BLaER1 (cell line): ENCODE data around the gene PPP1R13B.

Experiments
- H3K27ac ChIP-seq: shearing (Covaris generic); formaldehyde crosslinking; 2 replicates; pipeline ENCODE4 v1.8.1; 2022
- H3K27me3 ChIP-seq: shearing (Covaris generic); formaldehyde crosslinking; 2 replicates; pipeline ENCODE4 v1.8.1; 2022
- H3K36me3 ChIP-seq: shearing (Covaris generic); formaldehyde crosslinking; 2 replicates; pipeline ENCODE4 v1.8.1; 2022
- H3K4me1 ChIP-seq: shearing (Covaris generic); formaldehyde crosslinking; 2 replicates; pipeline ENCODE4 v1.8.1; 2022
- H3K4me2 ChIP-seq: shearing (Covaris generic); formaldehyde crosslinking; 2 replicates; pipeline ENCODE4 v1.8.1; 2022
- H3K4me3 ChIP-seq: shearing (Covaris generic); formaldehyde crosslinking; 2 replicates; pipeline ENCODE4 v1.8.1; 2022
- H3K9ac ChIP-seq: shearing (Covaris generic); formaldehyde crosslinking; 2 replicates; pipeline ENCODE4 v1.8.1; 2022
- H3K9me3 ChIP-seq: shearing (Covaris generic); formaldehyde crosslinking; 2 replicates; pipeline ENCODE4 v1.8.1; 2022
- H4K20me1 ChIP-seq: shearing (Covaris generic); formaldehyde crosslinking; 2 replicates; pipeline ENCODE4 v1.8.1; 2022
- Cebpa-rat ChIP-seq: shearing (Covaris generic); IDR thresholded peaks from 2 replicates; pipeline ENCODE4 v1.8.1; 2022

Gene PPP1R13B

GRCh38 chr14:103739793-103740501, 107.4 kb downstream of the PPP1R13B start:
- no peak for TF ChIP-seq Cebpa-rat
- no peak overlapping the region for H3K27ac ChIP-seq
- H3K4me2 ChIP-seq: no peak overlapping the region
- no peaks in the 10 kb centered on the region for H3K27me3 ChIP-seq
- H3K9ac ChIP-seq: no peak overlapping the region
- no peaks in the 10 kb centered on the region for H3K9me3 ChIP-seq
- H4K20me1 ChIP-seq: no peaks in the 10 kb centered on the region
- H3K36me3 ChIP-seq: peaks cover 39% of the 10 kb centered on the region
- H3K4me1 ChIP-seq: peaks cover 43% of the 10 kb centered on the region
- H3K4me3 ChIP-seq: no peak overlapping the region

DNA sequence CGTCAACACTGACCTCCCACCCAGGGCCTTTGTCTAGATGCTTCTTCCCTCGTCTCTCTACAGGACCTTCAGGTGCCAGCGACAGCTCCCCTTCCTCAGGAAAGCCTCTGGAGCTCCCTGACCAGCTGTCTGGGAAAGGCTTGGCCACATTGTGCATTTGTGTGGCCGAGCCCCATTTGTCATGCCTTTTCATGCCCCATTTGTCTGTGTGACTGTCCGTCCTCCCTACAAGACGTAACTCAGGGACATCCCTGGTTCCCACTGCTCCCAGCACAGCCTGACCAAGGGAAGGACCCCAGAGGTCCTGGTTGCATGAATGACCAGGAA, 107.9 kb downstream of the PPP1R13B start:
- H3K4me1 ChIP-seq: peaks cover 38% of the 10 kb centered on the region
- H3K4me3 ChIP-seq: no peak overlapping the region
- no peak overlapping the region for H3K9ac ChIP-seq
- H3K27me3 ChIP-seq: no peaks in the 10 kb centered on the region
- H3K36me3 ChIP-seq: peaks cover 45% of the 10 kb centered on the region
- TF ChIP-seq Cebpa-rat: no peak
- H3K27ac ChIP-seq: no peak overlapping the region
- H3K9me3 ChIP-seq: no peaks in the 10 kb centered on the region
- no peak overlapping the region for H3K4me2 ChIP-seq
- no peaks in the 10 kb centered on the region for H4K20me1 ChIP-seq

DNA sequence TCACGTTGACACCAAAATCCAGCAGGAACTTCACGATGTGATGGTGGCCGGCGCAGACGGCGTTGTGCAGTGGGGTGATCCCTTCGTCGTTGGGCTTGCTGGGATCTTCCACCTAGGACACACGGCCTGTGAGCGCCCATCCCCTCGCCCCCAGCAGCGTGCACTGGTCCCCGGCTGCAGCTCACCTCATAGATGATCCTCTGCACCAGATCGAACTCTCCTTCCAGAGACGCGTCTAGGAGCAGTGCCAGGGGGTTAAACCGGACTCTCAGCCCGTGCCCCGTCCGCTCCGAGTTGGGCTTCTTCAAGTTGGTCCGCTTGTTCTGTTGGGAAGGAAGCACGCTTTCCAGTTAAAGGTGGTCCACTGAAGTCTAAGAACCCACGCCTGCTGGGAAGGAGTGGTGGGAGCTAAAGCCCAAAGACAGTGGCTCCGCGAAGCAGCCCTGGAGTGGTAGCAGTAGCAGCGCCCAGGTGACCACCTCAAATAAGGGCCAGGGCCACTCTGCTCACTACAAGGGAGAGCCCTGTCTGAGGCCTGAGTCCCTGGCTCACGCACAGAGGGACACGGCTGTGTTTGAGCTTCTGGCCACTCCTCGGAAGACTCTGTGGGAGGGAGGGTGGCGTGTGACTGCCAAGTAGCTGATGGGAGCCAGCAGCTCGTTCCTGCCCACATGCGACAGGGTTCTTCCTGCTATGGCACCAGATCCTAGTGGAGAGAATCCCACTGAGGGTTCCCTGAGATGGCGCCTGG, 108.5 kb downstream of the PPP1R13B start:
- Histone ChIP-seq H3K4me3 (no peak overlapping the region), H3K36me3 (peaks cover 49% of the 10 kb centered on the region), H3K27ac (no peak overlapping the region)

GRCh38 chr14:103738166-103738565, 109.2 kb downstream of the PPP1R13B start:
- Histone ChIP-seq H3K4me2 (no peak overlapping the region), H3K27me3 (no peaks in the 10 kb centered on the region), H3K36me3 (peaks cover 56% of the 10 kb centered on the region), H3K4me3 (no peak overlapping the region), H3K27ac (no peak overlapping the region), H3K9me3 (no peaks in the 10 kb centered on the region), H3K4me1 (peaks cover 25% of the 10 kb centered on the region), H3K9ac (no peak overlapping the region), H4K20me1 (no peaks in the 10 kb centered on the region)
- TF ChIP-seq Cebpa-rat: no peak

More for the DNA sequence above, 108.5 kb downstream of the PPP1R13B start:
- H4K20me1 ChIP-seq: no peaks in the 10 kb centered on the region
- H3K9me3 ChIP-seq: no peaks in the 10 kb centered on the region
- TF ChIP-seq Cebpa-rat: no peak
- H3K4me1 ChIP-seq: peaks cover 33% of the 10 kb centered on the region
- H3K4me2 ChIP-seq: no peak overlapping the region
- no peak overlapping the region for H3K9ac ChIP-seq
- no peaks in the 10 kb centered on the region for H3K27me3 ChIP-seq

DNA sequence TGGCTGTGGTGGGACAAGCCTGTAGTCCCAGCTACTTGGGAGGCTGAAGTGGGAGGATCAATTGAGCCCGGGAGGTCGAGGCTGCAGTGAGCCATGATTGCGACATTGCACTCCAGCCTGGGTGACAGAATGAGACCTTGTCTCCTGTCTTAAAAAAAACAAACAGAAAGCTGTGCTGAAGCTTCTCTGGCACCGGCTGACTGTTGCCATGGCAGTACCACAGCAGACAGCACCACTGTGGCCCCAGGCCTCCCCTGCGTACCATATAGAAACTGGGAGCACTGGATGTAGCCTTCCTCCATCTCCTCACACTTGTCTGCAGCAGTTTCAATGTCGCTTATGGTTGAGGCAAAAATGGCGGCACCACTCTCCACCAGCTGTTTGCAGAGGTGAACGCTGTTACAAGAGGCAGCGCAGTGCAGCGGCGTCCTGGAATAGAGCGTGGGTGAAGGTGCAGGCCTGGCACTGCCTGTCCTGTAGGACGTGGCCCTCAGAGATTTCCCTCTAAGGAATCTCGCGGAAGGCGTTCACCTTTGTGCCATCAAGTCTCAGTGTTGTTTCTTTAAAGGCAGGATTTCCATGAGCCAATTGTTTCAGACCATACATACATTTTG, 109.8 kb downstream of the PPP1R13B start:
- H3K4me3 ChIP-seq: no peak overlapping the region
- no peaks in the 10 kb centered on the region for H3K9me3 ChIP-seq
- H3K27me3 ChIP-seq: no peaks in the 10 kb centered on the region
- H3K27ac ChIP-seq: no peak overlapping the region
- no peak overlapping the region for H3K4me2 ChIP-seq
- H3K9ac ChIP-seq: no peak overlapping the region
- peaks cover 63% of the 10 kb centered on the region for H3K36me3 ChIP-seq
- H4K20me1 ChIP-seq: no peaks in the 10 kb centered on the region
- H3K4me1 ChIP-seq: peaks cover 19% of the 10 kb centered on the region
- TF ChIP-seq Cebpa-rat: no peak

DNA sequence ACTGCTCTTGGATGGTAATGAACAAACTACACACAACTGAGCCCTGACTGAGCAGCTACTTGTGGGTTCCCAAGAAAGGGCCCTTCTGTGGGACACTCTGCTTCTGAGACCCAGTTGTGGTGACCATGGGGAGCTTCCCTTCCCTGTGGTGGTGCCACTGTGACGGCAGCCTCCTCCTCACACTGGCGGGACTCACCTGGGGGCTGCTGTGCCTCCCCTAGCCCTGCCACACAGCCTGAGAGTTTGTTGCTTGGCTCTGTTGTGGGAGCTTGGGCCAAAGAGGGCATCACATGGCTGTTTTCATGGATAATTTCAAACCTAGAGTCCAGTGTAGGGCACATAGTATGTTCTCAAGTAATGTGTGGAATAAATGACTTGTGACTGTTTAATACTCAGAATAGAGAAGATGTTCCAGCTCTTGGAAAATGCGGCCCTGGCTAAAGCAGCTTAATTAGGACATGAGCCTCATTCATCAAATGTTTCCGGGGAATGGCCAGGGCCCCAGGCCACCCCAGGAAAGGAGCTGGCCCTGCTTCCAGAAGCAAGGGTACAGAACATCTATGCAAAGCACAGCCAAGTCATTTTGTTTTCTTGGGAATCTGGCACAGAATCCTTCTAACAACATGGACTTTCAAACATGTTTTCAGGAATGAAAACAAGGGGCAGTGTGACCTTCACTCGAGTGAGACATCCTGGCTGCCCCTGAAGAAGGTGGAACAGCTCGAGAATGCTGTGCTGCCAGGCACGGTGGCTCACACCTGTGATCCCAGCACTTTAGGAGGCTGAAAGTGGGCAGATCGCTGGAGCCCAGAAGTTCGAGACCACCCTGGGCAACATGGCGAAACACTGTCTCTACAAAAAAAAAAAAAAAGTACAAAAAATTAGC, 110.6 kb downstream of the PPP1R13B start:
- no peak overlapping the region for H3K4me3 ChIP-seq
- no peaks in the 10 kb centered on the region for H4K20me1 ChIP-seq
- H3K9ac ChIP-seq: no peak overlapping the region
- H3K4me2 ChIP-seq: no peak overlapping the region
- TF ChIP-seq Cebpa-rat: no peak
- H3K36me3 ChIP-seq: peaks cover 70% of the 10 kb centered on the region
- H3K27me3 ChIP-seq: no peaks in the 10 kb centered on the region
- no peaks in the 10 kb centered on the region for H3K9me3 ChIP-seq
- H3K4me1 ChIP-seq: peaks cover 12% of the 10 kb centered on the region
- no peak overlapping the region for H3K27ac ChIP-seq

DNA sequence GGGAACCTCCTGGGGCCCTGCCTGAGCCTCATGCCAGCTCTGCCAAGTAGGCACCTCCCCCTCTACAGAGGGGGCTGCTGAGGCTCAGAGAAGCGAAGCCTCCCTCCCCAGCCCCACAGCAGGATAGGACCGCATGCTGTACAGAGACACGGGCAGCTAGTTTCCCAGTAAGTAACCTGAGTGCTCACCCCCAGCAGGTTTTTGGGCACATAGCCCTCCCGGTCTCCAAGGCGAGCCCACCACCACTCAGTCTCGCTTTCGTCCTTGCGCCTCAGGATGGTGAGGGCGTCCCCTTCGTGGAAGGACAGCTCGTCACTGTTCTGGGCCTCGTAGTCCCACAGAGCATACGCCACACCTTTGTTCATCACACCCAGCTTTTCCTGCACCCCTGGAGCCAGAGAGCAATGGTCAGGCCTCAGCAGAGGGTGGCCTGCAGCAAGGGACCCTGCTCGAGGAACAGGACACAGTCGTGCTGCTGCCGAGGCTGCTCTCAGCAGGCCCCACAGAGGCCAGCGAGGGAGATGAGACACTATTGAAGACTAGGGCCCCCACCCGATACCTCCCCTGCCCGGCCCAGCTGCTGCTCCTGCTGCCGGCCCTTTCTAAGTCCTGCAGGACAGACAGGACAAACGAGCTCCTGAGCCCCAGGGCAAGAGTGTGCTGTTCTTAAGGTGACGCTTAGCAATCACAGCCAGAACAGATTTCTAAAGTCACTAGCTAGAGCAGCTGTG, 111.4 kb downstream of the PPP1R13B start:
- TF ChIP-seq Cebpa-rat: no peak
- no peak overlapping the region for H3K9ac ChIP-seq

DNA sequence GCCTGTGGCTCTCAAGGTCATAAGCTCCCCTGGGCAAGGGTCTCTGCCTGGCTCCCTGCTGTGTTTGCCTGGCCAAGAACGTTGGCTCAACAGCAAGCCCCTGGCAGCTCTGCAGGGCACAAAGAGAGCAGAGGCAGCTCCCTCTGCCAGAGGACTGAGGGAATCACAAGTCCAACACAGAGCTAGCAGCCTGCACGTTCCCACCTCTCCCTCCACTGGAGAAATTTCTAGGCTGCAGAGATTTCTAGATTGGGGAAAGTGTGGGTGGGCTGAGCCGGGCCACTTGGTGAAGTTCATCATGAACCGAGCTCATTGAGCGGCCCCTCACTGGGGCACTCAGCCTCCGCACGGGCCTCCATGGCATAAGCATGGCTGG, 111.9 kb downstream of the PPP1R13B start:
- Histone ChIP-seq H3K4me1 (no peaks in the 10 kb centered on the region), H3K27me3 (no peaks in the 10 kb centered on the region), H3K36me3 (peaks cover 83% of the 10 kb centered on the region), H3K27ac (no peak overlapping the region), H3K9me3 (no peaks in the 10 kb centered on the region), H3K4me3 (no peak overlapping the region), H3K4me2 (no peak overlapping the region), H4K20me1 (no peaks in the 10 kb centered on the region), H3K9ac (no peak overlapping the region)
- no peak for TF ChIP-seq Cebpa-rat

More for the DNA sequence above, 111.4 kb downstream of the PPP1R13B start:
- no peaks in the 10 kb centered on the region for H4K20me1 ChIP-seq
- H3K9me3 ChIP-seq: no peaks in the 10 kb centered on the region
- H3K27me3 ChIP-seq: no peaks in the 10 kb centered on the region
- no peak overlapping the region for H3K4me2 ChIP-seq
- peaks cover 78% of the 10 kb centered on the region for H3K36me3 ChIP-seq
- H3K4me1 ChIP-seq: peaks cover 4% of the 10 kb centered on the region
- H3K27ac ChIP-seq: no peak overlapping the region
- H3K4me3 ChIP-seq: no peak overlapping the region

DNA sequence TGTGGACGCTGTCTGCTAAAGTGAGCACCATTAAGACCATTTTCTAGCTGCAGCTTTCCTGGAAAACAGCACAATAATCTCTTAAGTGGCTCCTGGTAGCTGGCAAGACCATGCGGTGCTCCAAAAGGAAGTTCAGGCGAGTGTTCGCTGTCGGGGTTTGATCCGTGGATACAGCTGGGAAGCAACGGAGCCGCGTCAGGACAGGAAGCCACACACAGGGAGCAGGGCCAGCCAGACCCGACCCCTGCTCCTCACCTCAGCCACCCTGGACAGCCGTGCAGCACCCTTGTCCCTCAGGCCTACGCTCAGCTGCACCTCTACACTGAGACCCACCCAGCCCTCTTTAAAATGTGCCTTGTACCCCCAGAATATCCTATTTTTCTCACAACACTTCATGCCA, 112.4 kb downstream of the PPP1R13B start:
- Histone ChIP-seq H3K9me3 (no peaks in the 10 kb centered on the region), H3K4me2 (no peak overlapping the region), H3K27me3 (no peaks in the 10 kb centered on the region), H3K27ac (no peak overlapping the region), H3K36me3 (peaks cover 87% of the 10 kb centered on the region), H3K4me3 (no peak overlapping the region), H3K9ac (no peak overlapping the region), H4K20me1 (no peaks in the 10 kb centered on the region), H3K4me1 (no peaks in the 10 kb centered on the region)
- TF ChIP-seq Cebpa-rat: no peak
